ENCODE data around the gene PPP1R15B. TPM values are rescaled to one million over a fixed set of nuclear protein-coding genes. Genes with fewer than 3 reads are reported as not detected.

PPP1R15B gene
- total RNA-seq, 1 experiment from 2014 or later = 52.5 TPM

DNA sequence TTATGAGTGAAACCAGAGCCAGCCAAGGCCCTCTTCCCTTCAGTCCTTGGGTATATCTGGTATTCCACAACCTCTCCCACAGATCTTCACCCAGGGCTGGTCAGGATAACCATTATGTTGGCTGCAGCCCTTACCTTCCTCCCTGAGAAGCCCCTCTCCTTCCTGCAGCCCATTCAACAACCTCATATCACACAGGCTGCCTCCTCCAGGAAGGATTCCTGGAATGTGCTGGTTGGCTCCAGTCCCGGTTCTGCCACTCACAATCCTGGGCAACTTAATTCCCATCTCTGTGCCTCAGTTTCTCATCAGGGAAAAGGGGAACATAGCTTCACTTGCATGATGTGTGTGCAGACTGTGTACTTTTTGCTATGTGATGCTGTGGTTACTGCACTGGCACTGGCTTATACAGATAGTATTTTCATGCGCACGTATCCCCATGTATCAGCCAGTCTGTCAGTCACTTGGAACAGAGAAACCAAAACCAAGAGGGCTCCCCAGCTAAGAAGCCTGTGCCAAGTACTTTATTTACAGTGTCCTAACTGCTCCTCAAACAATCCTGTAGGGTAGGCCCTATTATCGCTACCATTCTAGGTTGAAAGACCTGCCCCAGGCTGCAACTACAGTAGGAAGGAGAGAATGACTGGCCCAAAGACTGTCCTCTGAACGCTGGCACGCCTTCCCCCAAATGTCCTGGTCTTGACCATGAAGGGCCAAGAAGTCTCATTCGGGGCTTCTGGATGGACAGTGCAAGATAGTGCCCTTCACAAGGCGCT is 39.9 kb upstream of the PPP1R15B start:
- no peaks in the 10 kb centered on the region for H3K36me3 ChIP-seq (ENCODE audit: insufficient read depth, low read length, poor library complexity, severe bottlenecking)
- H3K9me3 ChIP-seq (ENCODE audit: low read depth, low read length, poor library complexity, severe bottlenecking) = no peaks in the 10 kb centered on the region
- no peaks in the 10 kb centered on the region for H3K27me3 ChIP-seq (replicated peaks; ENCODE audit: insufficient read depth, low read depth, low read length, poor library complexity)
- intact Hi-C loops (cut with micrococcal nuclease; ENCODE audit: unreplicated experiment) = no loop called here
- no peak for DNase-seq (ENCODE audit: low spot score)
- no peak for TF ChIP-seq EZH2 (IDR thresholded peaks at IDR 0.05; ENCODE audit: borderline replicate concordance, low read depth, low read length, poor library complexity, severe bottlenecking)
- ChIA-PET CTCF (no interaction called here), POLR2A (ENCODE audit: low non-redundant PET) (no interaction called here)
- H3K4me1 ChIP-seq (ENCODE audit: insufficient read depth, low read length, poor library complexity, severe bottlenecking) = peaks cover 59% of the 10 kb centered on the region
- no peak overlapping the region for H3K4me3 ChIP-seq (ENCODE audit: low read depth, low read length, poor library complexity, severe bottlenecking)
- no TSS peak for BruUV-seq (replicated peaks)
- H3K27ac ChIP-seq (ENCODE audit: low read depth, low read length, poor library complexity, severe bottlenecking) = peak overlapping the region; percentile 27

DNA sequence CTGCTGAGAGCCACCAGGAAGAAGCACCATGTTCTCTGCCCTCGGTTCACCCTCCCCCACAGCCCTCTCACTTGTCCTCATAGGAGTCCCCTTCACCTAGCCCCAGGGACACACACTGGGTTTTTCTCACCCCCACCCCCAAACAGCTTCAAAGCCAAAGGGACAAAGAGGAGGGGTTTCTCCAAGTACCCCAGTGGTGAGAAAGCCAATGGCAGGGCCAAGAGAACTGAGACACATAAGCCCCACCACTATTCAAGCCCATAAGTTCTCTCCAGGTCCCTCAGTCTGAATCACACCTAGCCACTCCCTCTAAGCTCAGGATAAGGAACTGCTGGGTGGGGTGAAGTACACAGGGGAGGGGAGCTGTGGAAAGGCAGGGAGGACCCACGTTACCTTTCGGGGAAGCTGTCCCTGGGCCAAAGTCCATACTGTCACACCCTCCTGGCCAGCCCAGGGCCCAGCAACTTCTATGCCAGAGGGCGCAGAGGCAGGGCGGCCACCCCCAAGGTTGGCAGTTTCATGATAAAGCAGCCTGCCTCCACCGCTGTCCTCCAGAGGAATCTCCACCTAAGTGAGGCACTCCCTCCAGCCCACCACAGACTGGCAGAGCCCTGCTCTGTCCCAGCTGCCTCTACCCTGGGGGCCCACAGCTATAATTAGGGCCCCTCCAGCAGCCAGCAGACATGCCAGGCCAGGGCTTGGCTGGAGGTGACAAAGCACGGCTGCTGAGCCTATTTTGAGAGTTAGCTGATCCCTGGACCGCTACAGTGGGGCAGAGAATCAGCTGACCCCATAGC is 39.0 kb upstream of the PPP1R15B start:
- H3K27ac ChIP-seq (ENCODE audit: low read depth, low read length, poor library complexity, severe bottlenecking) = peak overlapping the region; percentile 27
- POLR2A ChIA-PET (ENCODE audit: low non-redundant PET) = interaction anchor here (0.5 kb wide), 1 partner anchor 15 kb away, joined by 3 read pairs; no protein-coding TSS in a partner anchor
- CTCF ChIA-PET = interaction anchor here (0.6 kb wide), 1 partner anchor 53 kb away, joined by 3 read pairs; no protein-coding TSS in a partner anchor
- no peaks in the 10 kb centered on the region for H3K36me3 ChIP-seq (ENCODE audit: insufficient read depth, low read length, poor library complexity, severe bottlenecking)
- no peaks in the 10 kb centered on the region for H3K27me3 ChIP-seq (replicated peaks; ENCODE audit: insufficient read depth, low read depth, low read length, poor library complexity)
- intact Hi-C loops (cut with micrococcal nuclease; ENCODE audit: unreplicated experiment) = no loop called here
- DNase-seq (ENCODE audit: low spot score) = no peak
- no peaks in the 10 kb centered on the region for H3K9me3 ChIP-seq (ENCODE audit: low read depth, low read length, poor library complexity, severe bottlenecking)
- TF ChIP-seq EZH2 (IDR thresholded peaks at IDR 0.05; ENCODE audit: borderline replicate concordance, low read depth, low read length, poor library complexity, severe bottlenecking) = no peak
- TF ChIP-seq, protein P1, sequence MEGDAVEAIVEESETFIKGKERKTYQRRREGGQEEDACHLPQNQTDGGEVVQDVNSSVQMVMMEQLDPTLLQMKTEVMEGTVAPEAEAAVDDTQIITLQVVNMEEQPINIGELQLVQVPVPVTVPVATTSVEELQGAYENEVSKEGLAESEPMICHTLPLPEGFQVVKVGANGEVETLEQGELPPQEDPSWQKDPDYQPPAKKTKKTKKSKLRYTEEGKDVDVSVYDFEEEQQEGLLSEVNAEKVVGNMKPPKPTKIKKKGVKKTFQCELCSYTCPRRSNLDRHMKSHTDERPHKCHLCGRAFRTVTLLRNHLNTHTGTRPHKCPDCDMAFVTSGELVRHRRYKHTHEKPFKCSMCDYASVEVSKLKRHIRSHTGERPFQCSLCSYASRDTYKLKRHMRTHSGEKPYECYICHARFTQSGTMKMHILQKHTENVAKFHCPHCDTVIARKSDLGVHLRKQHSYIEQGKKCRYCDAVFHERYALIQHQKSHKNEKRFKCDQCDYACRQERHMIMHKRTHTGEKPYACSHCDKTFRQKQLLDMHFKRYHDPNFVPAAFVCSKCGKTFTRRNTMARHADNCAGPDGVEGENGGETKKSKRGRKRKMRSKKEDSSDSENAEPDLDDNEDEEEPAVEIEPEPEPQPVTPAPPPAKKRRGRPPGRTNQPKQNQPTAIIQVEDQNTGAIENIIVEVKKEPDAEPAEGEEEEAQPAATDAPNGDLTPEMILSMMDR (conservative IDR thresholded peaks at IDR 0.05; ENCODE audit: low read depth, low read length) = no peak
- BruUV-seq (replicated peaks) = no TSS peak
- H3K4me3 ChIP-seq (ENCODE audit: low read depth, low read length, poor library complexity, severe bottlenecking) = no peak overlapping the region
- H3K4me1 ChIP-seq (ENCODE audit: insufficient read depth, low read length, poor library complexity, severe bottlenecking) = peaks cover 51% of the 10 kb centered on the region

DNA sequence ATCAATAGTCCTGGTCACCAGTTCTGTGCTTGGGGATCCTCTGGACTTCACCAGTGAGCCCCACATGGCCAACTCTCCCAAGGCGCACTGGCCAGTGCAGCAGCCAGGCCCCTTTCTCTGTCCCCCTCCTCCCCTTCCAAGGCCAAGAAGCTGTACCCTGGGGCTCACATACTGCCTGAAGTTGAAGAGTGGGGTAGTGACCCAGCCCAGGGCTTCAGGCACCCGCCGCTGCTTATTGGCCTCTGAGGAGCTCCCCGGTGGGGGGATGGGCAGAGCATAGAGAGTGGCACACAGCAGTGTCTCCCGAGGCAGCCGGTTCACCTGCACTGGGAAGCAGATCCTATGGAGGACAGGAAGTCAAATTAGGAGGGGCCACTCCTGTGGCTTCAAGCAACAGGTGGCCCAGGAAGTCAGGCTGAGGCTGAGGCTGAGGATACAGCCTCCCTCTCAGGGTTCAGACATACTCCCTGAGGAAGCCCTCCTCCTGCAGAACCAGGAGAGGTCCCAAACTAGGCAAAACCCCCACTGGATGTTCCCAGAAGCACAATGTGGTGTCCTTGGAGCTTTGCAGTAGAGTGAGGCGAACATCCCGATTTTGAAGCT is 38.2 kb upstream of the PPP1R15B start:
- POLR2A ChIA-PET (ENCODE audit: low non-redundant PET) = no interaction called here

More for the DNA sequence above, 38.2 kb upstream of the PPP1R15B start:
- no TSS peak for BruUV-seq (replicated peaks)
- no peaks in the 10 kb centered on the region for H3K36me3 ChIP-seq (ENCODE audit: insufficient read depth, low read length, poor library complexity, severe bottlenecking)
- H3K4me1 ChIP-seq (ENCODE audit: insufficient read depth, low read length, poor library complexity, severe bottlenecking) = peaks cover 44% of the 10 kb centered on the region
- no peak for DNase-seq (ENCODE audit: low spot score)
- no peaks in the 10 kb centered on the region for H3K27me3 ChIP-seq (replicated peaks; ENCODE audit: insufficient read depth, low read depth, low read length, poor library complexity)
- no peak for TF ChIP-seq EZH2 (IDR thresholded peaks at IDR 0.05; ENCODE audit: borderline replicate concordance, low read depth, low read length, poor library complexity, severe bottlenecking)
- TF ChIP-seq, protein P1 (conservative IDR thresholded peaks at IDR 0.05; ENCODE audit: low read depth, low read length) = no peak
- intact Hi-C loops (cut with micrococcal nuclease; ENCODE audit: unreplicated experiment) = loop anchor here (10.0 kb wide), 1 partner anchor 355 kb away; no protein-coding TSS in a partner anchor
- H3K9me3 ChIP-seq (ENCODE audit: low read depth, low read length, poor library complexity, severe bottlenecking) = no peaks in the 10 kb centered on the region
- H3K4me3 ChIP-seq (ENCODE audit: low read depth, low read length, poor library complexity, severe bottlenecking) = no peak overlapping the region
- no peak overlapping the region for H3K27ac ChIP-seq (ENCODE audit: low read depth, low read length, poor library complexity, severe bottlenecking)
- CTCF ChIA-PET = interaction anchor here (0.5 to 0.6 kb wide), 2 partner anchors 22 to 54 kb away, joined by 3 to 4 read pairs; no protein-coding TSS in a partner anchor

Data from A673 (cell line).